ENCODE results near the gene TMEM120A. TPM values are rescaled to one million over a fixed set of nuclear protein-coding genes. Genes with fewer than 3 reads are reported as not detected.
A peak's percentile ranks its signal among the peaks of the same experiment; 100 is the strongest.

TMEM120A gene
- total RNA-seq, 1 donor from 2014 or later, result 33.4 TPM

GRCh38 chr7:75968012-75968411 lies 26.4 kb downstream of the TMEM120A start:
- no peaks in the 10 kb centered on the region for H3K9me3 Mint-ChIP-seq
- no peak for DNase-seq (ENCODE audit: low read depth, low spot score)
- no peak overlapping the region for H3K27ac Mint-ChIP-seq (ENCODE audit: unreplicated experiment)
- H3K27me3 Mint-ChIP-seq (ENCODE audit: low read depth), result no peaks in the 10 kb centered on the region
- TF ChIP-seq CTCF (conservative IDR thresholded peaks at IDR 0.05), result no peak
- H3K4me1 Mint-ChIP-seq, result peaks cover 77% of the 10 kb centered on the region
- H3K4me3 Mint-ChIP-seq, result no peak overlapping the region
- peaks cover 4% of the 10 kb centered on the region for H3K36me3 Mint-ChIP-seq (ENCODE audit: low read depth)

DNA sequence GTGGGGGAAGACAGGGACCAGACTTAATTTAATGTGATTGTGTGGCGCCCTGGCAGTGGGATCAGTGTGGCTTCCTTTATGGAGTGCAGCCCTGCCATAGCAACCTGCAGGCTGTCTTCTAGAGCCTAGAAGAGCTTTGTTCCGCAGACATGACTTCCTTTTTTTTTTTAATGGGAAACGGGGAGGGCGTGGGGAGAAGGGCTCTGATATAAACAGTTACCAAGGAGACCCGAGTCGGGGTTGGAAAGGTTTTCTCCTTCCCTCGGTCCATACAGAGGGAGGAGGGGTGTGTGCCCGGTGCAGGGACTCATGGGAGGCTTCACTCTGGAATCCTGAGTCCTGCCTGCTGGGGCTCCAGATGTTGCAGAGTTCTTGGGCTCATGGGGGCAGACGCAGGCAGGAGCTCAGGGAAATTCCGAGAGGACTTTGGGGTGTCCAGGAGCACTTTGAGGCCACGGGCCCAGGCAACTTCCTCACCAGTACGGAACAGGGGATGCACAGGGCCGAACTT lies 26.9 kb downstream of the TMEM120A start:
- H3K27ac Mint-ChIP-seq (ENCODE audit: unreplicated experiment), result peak overlapping the region; percentile 95
- H3K4me3 Mint-ChIP-seq, result peak overlapping the region; percentile 79
- peaks cover 4% of the 10 kb centered on the region for H3K36me3 Mint-ChIP-seq (ENCODE audit: low read depth)
- DNase-seq (ENCODE audit: low read depth, low spot score), result no peak
- no peak for TF ChIP-seq CTCF (conservative IDR thresholded peaks at IDR 0.05)
- H3K27me3 Mint-ChIP-seq (ENCODE audit: low read depth), result no peaks in the 10 kb centered on the region
- H3K4me1 Mint-ChIP-seq, result peaks cover 82% of the 10 kb centered on the region
- no peaks in the 10 kb centered on the region for H3K9me3 Mint-ChIP-seq

GRCh38 chr7:75967055-75967454 lies 27.3 kb downstream of the TMEM120A start:
- no peak for DNase-seq (ENCODE audit: low read depth, low spot score)
- no peak for TF ChIP-seq CTCF (conservative IDR thresholded peaks at IDR 0.05)
- Mint-ChIP-seq H3K27ac (ENCODE audit: unreplicated experiment) (peak overlapping the region; percentile 95), H3K4me1 (peaks cover 80% of the 10 kb centered on the region), H3K9me3 (no peaks in the 10 kb centered on the region), H3K36me3 (ENCODE audit: low read depth) (no peaks in the 10 kb centered on the region), H3K27me3 (ENCODE audit: low read depth) (no peaks in the 10 kb centered on the region), H3K4me3 (peak overlapping the region; percentile 79)

GRCh38 chr7:75966190-75966961 lies 28.0 kb downstream of the TMEM120A start:
- H3K4me3 Mint-ChIP-seq, result peak overlapping the region; percentile 79
- DNase-seq (ENCODE audit: low read depth, low spot score), result no peak
- H3K9me3 Mint-ChIP-seq, result no peaks in the 10 kb centered on the region
- no peak for TF ChIP-seq CTCF (conservative IDR thresholded peaks at IDR 0.05)
- H3K4me1 Mint-ChIP-seq, result peaks cover 80% of the 10 kb centered on the region
- no peaks in the 10 kb centered on the region for H3K27me3 Mint-ChIP-seq (ENCODE audit: low read depth)
- peak overlapping the region; percentile 91 for H3K27ac Mint-ChIP-seq (ENCODE audit: unreplicated experiment)
- H3K36me3 Mint-ChIP-seq (ENCODE audit: low read depth), result no peaks in the 10 kb centered on the region

DNA sequence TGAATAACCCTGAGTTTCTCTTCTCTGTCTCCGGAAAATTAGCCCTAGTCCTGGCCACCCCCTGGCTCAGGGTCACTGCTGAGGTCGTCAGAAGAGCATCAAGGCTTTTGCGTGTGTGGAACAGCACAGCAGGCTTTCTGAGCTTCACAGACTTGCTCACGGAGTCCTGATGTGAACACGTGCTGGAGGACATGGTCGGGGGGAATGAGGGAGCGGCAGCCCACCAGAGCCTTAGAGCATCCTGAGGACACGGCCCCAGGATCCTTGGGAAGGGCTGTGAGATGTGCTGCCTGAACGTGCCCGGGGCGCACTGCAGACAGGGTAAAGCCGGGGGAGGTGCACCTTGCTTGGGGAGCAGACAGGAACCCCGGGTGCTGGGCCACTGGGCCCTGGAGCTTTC lies 28.8 kb downstream of the TMEM120A start:
- Mint-ChIP-seq H3K36me3 (ENCODE audit: low read depth) (no peaks in the 10 kb centered on the region), H3K4me1 (peaks cover 78% of the 10 kb centered on the region), H3K4me3 (peak overlapping the region; percentile 45), H3K27me3 (ENCODE audit: low read depth) (no peaks in the 10 kb centered on the region), H3K27ac (ENCODE audit: unreplicated experiment) (no peak overlapping the region), H3K9me3 (no peaks in the 10 kb centered on the region)
- no peak for TF ChIP-seq CTCF (conservative IDR thresholded peaks at IDR 0.05)
- DNase-seq (ENCODE audit: low read depth, low spot score), result no peak
